Panc1 (cell line): Measurements from ENCODE around the gene STYXL1. TPM values are rescaled to one million over a fixed set of nuclear protein-coding genes. Genes with fewer than 3 reads are reported as not detected.

Experiments
- ATAC-seq: fragments of 200-7000 bp; cut with Tn5 transposase; 2 replicates; pipeline ENCODE4 v1.9.1; 2020; ENCODE audit warnings: mild to moderate bottlenecking, moderate library complexity
- BruUV-seq: library from RNA; stranded (reverse); fragments of 400-500 nt; replicated peaks from 2 replicates; lab custom pipeline; 2021; lab: Mats Ljungman, UMichigan
- CTCF ChIA-PET: fragments of 300-600 bp; sonication (Branson Sonifier 250); formaldehyde crosslinking; loops from one replicate; lab custom pipeline; 2022; ENCODE audit warnings: antibody characterized with exemption; lab: Charles Lee
- POLR2A ChIA-PET: fragments of 300-600 bp; sonication (Branson Sonifier 250); formaldehyde crosslinking; loops from one replicate; lab custom pipeline; 2022; ENCODE audit warnings: antibody characterized with exemption; lab: Charles Lee
- DNase-seq: peaks from one replicate; pipeline ENCODE4 v3.0.0-alpha.2; 2010; ENCODE audit warnings: low read depth, low spot score
- H3K27ac ChIP-seq: 2 replicates; pipeline ENCODE4 v1.5.1; 2011; ENCODE audit warnings: mild to moderate bottlenecking, low read length, inconsistent platforms
- H3K27me3 ChIP-seq: fragments of 200-500 bp; sonication (Bioruptor generic); 2 replicates; pipeline ENCODE4 v1.6.0; 2014; ENCODE audit warnings: low read length, inconsistent platforms; ENCODE audit not compliant: control insufficient read depth, insufficient read depth
- H3K36me3 ChIP-seq: fragments of 200-500 bp; sonication (Bioruptor generic); 2 replicates; pipeline ENCODE4 v1.5.1; 2014; ENCODE audit warnings: inconsistent platforms, mild to moderate bottlenecking, low read length, moderate library complexity; ENCODE audit not compliant: control insufficient read depth, insufficient read depth
- H3K4me1 ChIP-seq: 2 replicates; pipeline ENCODE4 v1.5.1; 2011; ENCODE audit warnings: inconsistent platforms, mild to moderate bottlenecking, low read length, moderate library complexity; ENCODE audit not compliant: control insufficient read depth, insufficient read depth
- H3K4me3 ChIP-seq, 2 experiments: 2 replicates each; pipeline ENCODE4 v1.5.1; 2011 to 2012; ENCODE audit warnings: low read depth in 2 of 2, low read length in 2 of 2, mild to moderate bottlenecking in 2 of 2, inconsistent platforms in 1 of 2, moderate library complexity in 1 of 2
- H3K9me3 ChIP-seq: fragments of 200-500 bp; sonication (Bioruptor generic); 2 replicates; pipeline ENCODE4 v1.5.1; 2014; ENCODE audit warnings: low read depth, mild to moderate bottlenecking, inconsistent platforms, low read length, moderate library complexity; ENCODE audit not compliant: control insufficient read depth, insufficient read depth
- CTCF ChIP-seq: fragments of 450-650 bp; IDR thresholded peaks from 2 replicates; pipeline ENCODE4 v1.5.1; 2017; ENCODE audit warnings: mild to moderate bottlenecking
- POLR2AphosphoS5 ChIP-seq: IDR thresholded peaks from 2 replicates; pipeline ENCODE4 v1.6.1; 2012; ENCODE audit warnings: mild to moderate bottlenecking, low read depth, low read length, moderate library complexity
- REST ChIP-seq, 2 experiments: IDR thresholded peaks; 2 replicates each; pipeline ENCODE4 v1.6.1; 2011 to 2012; ENCODE audit warnings: low read depth in 2 of 2, control low read depth in 1 of 2, low read length in 1 of 2, mild to moderate bottlenecking in 1 of 2, moderate library complexity in 1 of 2; ENCODE audit not compliant: insufficient read depth in 1 of 2
- SIN3A ChIP-seq: IDR thresholded peaks from 2 replicates; pipeline ENCODE4 v1.6.1; 2012; ENCODE audit warnings: low read depth, mild to moderate bottlenecking, low read length, moderate library complexity, borderline replicate concordance; ENCODE audit not compliant: insufficient read depth
- TCF7L2 ChIP-seq: IDR thresholded peaks from 2 replicates; pipeline ENCODE4 v1.6.1; 2011; ENCODE audit warnings: mild to moderate bottlenecking, low read depth, low read length, inconsistent platforms
- in situ Hi-C: cut with HindIII; loops from 2 replicates; pipeline ENCODE4 v1.10.0; 2016; ENCODE audit warnings: low sequenced_read_pairs, low pct_unique_long_range_greater_than_20kb
- intact Hi-C: fragments of 100-400 bp; cut with micrococcal nuclease; formaldehyde crosslinking; loops from one replicate; pipeline ENCODE4 v1.10.0; 2022; ENCODE audit not compliant: unreplicated experiment
- total RNA-seq: library from RNA; stranded (reverse); gene quantifications from one replicate; pipeline ENCODE4 v1.2.1, GENCODE V29; 2021; ENCODE audit not compliant: unreplicated experiment

The STYXL1 gene
- total RNA-seq, 1 experiment from 2014 or later: 57.6 TPM

GRCh38 chr7:76040126-76040525, 7.7 kb downstream of the STYXL1 start:
- BruUV-seq: no TSS peak
- CTCF ChIA-PET: interaction anchor here (0.6 kb wide), 1 partner anchor 47 kb away, joined by 3 read pairs; no protein-coding TSS in a partner anchor
- POLR2A ChIA-PET: no interaction called here

GRCh38 chr7:76037310-76037709, 10.5 kb downstream of the STYXL1 start:
- in situ Hi-C loops (no loop called here), intact Hi-C loops (no loop called here)
- ChIA-PET CTCF (no interaction called here), POLR2A (interaction anchor here (0.5 kb wide), 1 partner anchor 147 kb away, joined by 3 read pairs; no protein-coding TSS in a partner anchor)
- Histone ChIP-seq H3K4me1 (no peaks in the 10 kb centered on the region), H3K4me3 (no peak overlapping the region), H3K36me3 (no peaks in the 10 kb centered on the region), H3K9me3 (no peaks in the 10 kb centered on the region), H3K27ac (no peak overlapping the region), H3K27me3 (no peaks in the 10 kb centered on the region)
- ATAC-seq: no peak
- TF ChIP-seq CTCF: no peak
- TF ChIP-seq POLR2AphosphoS5: no peak
- no peak for TF ChIP-seq SIN3A
- no peak for TF ChIP-seq TCF7L2
- TF ChIP-seq REST (IDR thresholded peaks at IDR 0.05; ENCODE audit: insufficient read depth in 1 of 2, low read depth in 2 of 2, low read length in 1 of 2): no peak
- BruUV-seq: no TSS peak
- no peak for DNase-seq

More at GRCh38 chr7:76040126-76040525, 7.7 kb downstream of the STYXL1 start:
- TF ChIP-seq POLR2AphosphoS5 (no peak), REST (IDR thresholded peaks at IDR 0.05; ENCODE audit: insufficient read depth in 1 of 2, low read depth in 2 of 2, low read length in 1 of 2) (no peak), TCF7L2 (no peak), CTCF (no peak), SIN3A (no peak)
- Histone ChIP-seq H3K36me3 (no peaks in the 10 kb centered on the region), H3K9me3 (no peaks in the 10 kb centered on the region), H3K27ac (no peak overlapping the region), H3K27me3 (no peaks in the 10 kb centered on the region), H3K4me3 (no peak overlapping the region), H3K4me1 (no peaks in the 10 kb centered on the region)
- intact Hi-C loops (no loop called here), in situ Hi-C loops (no loop called here)
- DNase-seq: no peak
- ATAC-seq: no peak
